Right atrium auricular region (tissue), 2 donors: ENCODE results near the gene COL20A1. TPM values are rescaled to one million over a fixed set of nuclear protein-coding genes. Genes with fewer than 3 reads are reported as not detected.

Source experiments
- DNase-seq: peaks from one replicate; pipeline ENCODE4 v3.0.0-alpha.2; 2019; ENCODE audit warnings: low spot score
- H3K27ac ChIP-seq, 2 donors: fragments of 200-600 bp; sonication (generic); 1 replicate in 1 of 2; 2 replicates in 1 of 2; pipeline ENCODE4 v1.5.1; 2016 to 2019
- H3K27me3 ChIP-seq, 2 donors: fragments of 200-600 bp; sonication (generic); one replicate each; pipeline versions ENCODE4 v1.5.1 to v1.6.0; 2017 to 2019
- H3K36me3 ChIP-seq: fragments of 200-600 bp; sonication (generic); one replicate; pipeline ENCODE4 v1.5.1; 2016
- H3K4me1 ChIP-seq, 2 donors: fragments of 200-600 bp; sonication (generic); one replicate each; pipeline versions ENCODE4 v1.5.1 to v1.6.0; 2017 to 2019
- H3K4me3 ChIP-seq, 2 donors: fragments of 200-600 bp; sonication (generic); 1 replicate in 1 of 2; 2 replicates in 1 of 2; pipeline ENCODE4 v1.5.1; 2017 to 2019; ENCODE audit warnings: mild to moderate bottlenecking in 1 of 2, moderate library complexity in 1 of 2
- H3K9me3 ChIP-seq, 2 donors: fragments of 200-600 bp; sonication (generic); one replicate each; pipeline ENCODE4 v1.5.1; 2019
- CTCF ChIP-seq, 2 donors: fragments of 200-600 bp; sonication (generic); IDR thresholded peaks; one replicate each; pipeline ENCODE4 v1.5.1; 2019; ENCODE audit warnings: antibody characterized with exemption in 2 of 2
- total RNA-seq, 2 donors: library from RNA; depleted of rRNA; stranded (reverse); fragments of >200 nt; gene quantifications; one replicate each; pipeline ENCODE4 v1.1.0, GENCODE V29; 2016

The COL20A1 gene
- total RNA-seq, 2 donors from 2014 or later = not detected

DNA sequence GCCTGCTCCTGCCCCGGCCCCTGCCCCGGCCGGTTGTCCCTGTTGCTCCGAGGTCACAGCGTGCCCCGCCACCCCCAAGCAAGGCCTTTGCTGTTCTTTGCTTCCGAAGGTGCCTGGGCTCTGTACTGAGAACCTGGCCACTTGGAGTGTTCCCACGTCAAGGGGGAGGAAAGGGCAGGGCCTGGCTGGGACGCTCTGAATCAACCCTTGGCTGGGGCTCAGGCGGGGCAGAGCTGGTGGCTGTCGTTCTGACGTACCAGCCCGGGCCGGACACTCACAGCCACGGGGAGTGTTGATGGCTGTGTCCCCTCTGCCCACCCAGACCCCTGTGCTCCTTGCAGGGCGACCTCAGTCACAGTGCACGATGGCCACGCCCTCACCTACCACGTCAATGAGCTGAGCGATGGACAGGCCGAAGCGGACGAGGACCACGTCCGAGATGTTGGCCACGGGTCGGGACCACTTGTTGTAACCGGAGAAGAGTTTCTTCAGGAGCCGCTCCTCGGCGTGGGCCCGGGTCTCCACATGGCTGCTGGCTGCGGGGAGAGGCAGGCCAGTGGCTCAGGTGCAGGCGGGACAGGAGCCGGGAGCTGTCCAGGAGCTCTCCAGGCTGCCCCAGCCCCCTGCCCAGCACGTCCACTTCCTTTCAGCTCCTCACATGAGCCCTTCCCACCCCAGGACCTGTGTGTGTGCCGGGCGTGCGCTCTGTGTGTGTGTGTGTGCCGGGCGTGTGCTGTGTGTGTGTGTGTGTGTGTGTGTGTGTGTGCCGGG, 66.4 kb downstream of the COL20A1 start:
- TF ChIP-seq CTCF (IDR thresholded peaks at IDR 0.05) = no peak
- Histone ChIP-seq H3K4me3 (no peak overlapping the region), H3K9me3 (no peaks in the 10 kb centered on the region), H3K4me1 (peaks cover 0 to 30% of the 10 kb centered on the region in 2 donors), H3K36me3 (no peaks in the 10 kb centered on the region), H3K27me3 (peaks cover 0 to 8% of the 10 kb centered on the region in 2 donors), H3K27ac (no peak overlapping the region)
- no peak for DNase-seq

DNA sequence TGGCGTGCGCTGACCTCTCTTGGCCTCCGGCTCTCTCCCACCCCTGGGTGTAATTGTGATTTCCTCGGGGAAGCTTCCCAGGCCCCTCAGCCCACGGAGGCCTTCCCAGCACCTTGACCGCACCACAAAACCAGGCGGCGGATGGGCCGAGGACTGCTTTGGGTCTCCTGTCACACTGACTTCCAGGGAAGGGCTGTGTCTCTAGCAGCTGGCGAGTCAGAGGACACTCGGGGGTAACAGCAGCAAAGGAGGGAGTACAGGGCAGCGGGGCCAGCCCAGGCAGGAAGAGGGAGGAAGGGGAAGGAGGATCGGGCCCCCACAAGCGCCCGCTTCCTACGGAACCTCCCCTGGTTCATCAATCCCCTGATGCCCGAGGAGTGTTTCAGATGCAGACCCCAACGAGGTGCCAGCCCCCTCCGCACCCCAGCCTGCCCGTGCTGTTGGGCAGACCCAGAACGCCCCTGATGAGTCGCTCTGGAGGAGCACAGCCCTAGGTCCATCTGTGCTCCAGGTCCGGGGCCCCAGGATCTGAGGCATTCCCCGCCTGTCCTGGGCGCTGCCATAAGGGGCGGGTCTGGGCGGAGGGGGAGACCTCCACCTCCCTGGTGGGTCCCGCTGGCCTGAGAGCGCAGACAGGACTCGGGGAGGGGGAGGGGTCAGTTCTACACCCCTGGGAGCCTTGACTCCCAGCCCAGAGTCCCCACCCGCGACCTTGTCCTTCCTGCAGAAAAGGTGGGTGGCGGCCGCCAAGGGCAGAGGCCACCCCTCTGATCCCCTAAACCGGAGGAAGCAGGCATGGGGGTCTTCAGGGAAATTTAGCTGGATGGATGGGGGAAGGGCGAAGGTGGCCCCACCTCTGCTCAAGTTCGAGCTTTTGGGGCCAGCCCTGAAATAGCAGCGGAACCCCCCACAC, 67.2 kb downstream of the COL20A1 start:
- Histone ChIP-seq H3K27ac (no peak overlapping the region), H3K4me3 (no peak overlapping the region), H3K36me3 (no peaks in the 10 kb centered on the region), H3K4me1 (peaks cover 0 to 30% of the 10 kb centered on the region in 2 donors), H3K9me3 (no peaks in the 10 kb centered on the region), H3K27me3 (peaks cover 0 to 8% of the 10 kb centered on the region in 2 donors)
- DNase-seq = no peak
- no peak for TF ChIP-seq CTCF (IDR thresholded peaks at IDR 0.05)

DNA sequence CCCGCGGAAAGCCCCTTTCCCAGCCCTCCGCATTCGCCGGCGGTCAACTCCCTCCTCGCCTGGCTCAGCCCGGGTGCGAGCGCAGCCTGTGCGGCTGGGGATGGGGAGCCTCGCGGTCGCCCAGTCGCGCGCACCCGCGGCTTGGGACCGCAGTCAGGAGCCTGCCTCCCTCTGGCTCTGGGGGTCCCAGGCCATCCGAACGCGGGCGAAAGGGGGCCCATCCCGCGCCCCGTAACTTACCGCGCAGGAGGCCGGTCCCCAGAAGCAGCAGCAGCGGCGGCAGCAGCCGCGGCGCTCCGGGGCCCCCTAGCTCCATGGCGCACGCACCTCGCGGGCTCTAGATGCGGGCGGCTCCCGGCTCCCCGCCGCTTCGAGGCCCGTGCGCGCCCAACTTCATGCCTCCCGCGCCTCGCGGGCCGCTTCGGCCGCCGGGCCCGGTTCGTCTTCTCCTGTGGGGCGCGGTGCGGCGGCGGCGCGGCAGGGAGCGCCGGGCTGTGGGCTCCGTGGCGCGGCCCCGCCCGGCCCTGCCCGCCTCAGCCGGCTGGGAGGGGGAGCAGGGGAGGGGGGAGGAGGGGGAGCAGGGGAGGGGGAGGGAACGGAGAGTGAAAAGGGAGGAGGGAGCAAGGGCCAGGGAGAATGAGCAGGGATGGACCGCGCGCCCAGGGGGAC, 68.0 kb downstream of the COL20A1 start, which contains the start of gene CHRNA4:
TSS of gene CHRNA4 (minus strand) at position 500 of the 669 bp plus-strand sequence. CDS start at position 316, 184 bp downstream.
- H3K4me3 ChIP-seq = peak within 1 kb of the TSS in 1 of 2 donors; percentile 32
- H3K27ac ChIP-seq = no peak within 1 kb of the TSS
- peaks cover 0 to 30% of the 10 kb centered on the region in 2 donors for H3K4me1 ChIP-seq
- DNase-seq = no peak
- H3K27me3 ChIP-seq = peaks cover 0 to 8% of the 10 kb centered on the region in 2 donors
- TF ChIP-seq CTCF (IDR thresholded peaks at IDR 0.05) = no peak
- H3K9me3 ChIP-seq = no peaks in the 10 kb centered on the region
- no peaks in the 10 kb centered on the region for H3K36me3 ChIP-seq

GRCh38 chr20:63361519-63362435, 68.8 kb downstream of the COL20A1 start:
- Histone ChIP-seq H3K9me3 (no peaks in the 10 kb centered on the region), H3K36me3 (no peaks in the 10 kb centered on the region), H3K27me3 (peaks cover 0 to 8% of the 10 kb centered on the region in 2 donors), H3K4me3 (no peak overlapping the region), H3K27ac (no peak overlapping the region), H3K4me1 (peaks cover 0 to 30% of the 10 kb centered on the region in 2 donors)
- no peak for TF ChIP-seq CTCF (IDR thresholded peaks at IDR 0.05)
- no peak for DNase-seq
